ENCODE results near the gene PDGFRB.

GRCh38 chr5:150109921-150110320 lies 45.7 kb downstream of the PDGFRB start:
- TF ChIP-seq CTCF (conservative IDR thresholded peaks at IDR 0.05 in 1 of 2, IDR thresholded peaks at IDR 0.05 in 1 of 2; ENCODE audit: low read depth in 1 of 2, low read length in 2 of 2) (no peak), EZH2 (IDR thresholded peaks at IDR 0.05; ENCODE audit: low read length, missing control alignments) (no peak)

Measured in fibroblast of lung (primary cell).